Measurements from ENCODE around the gene MTSS2.

- no peak for TF ChIP-seq ZNF629 (tag by site-specific recombination; IDR thresholded peaks at IDR 0.05)
- TF ChIP-seq SETDB1 (IDR thresholded peaks at IDR 0.05; ENCODE audit: insufficient read length, low read length), result no peak
Measured at GRCh38 chr16:70653809-70654771, 31.8 kb downstream of the MTSS2 start.
